ENCODE measurements around the gene ACTA2.

Gene ACTA2

DNA sequence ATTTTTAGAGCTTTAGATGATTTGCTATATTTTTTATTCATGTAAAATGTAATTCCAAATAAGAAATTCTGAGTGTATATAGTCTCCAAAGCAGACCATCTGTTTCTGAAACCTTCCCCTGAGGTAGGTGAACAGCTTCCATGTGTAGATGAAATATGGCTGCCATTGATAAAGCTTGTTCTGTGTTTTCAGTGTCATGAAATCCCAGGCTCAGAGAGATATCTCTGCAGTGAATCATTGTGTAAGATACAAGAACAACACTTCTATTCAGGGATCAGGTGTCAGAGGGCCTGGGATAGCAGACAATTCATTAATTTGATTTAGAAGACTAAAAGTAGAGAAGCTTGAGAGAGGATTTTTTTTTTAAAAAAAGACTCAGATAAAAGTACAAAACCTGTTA lies 29.1 kb downstream of the ACTA2 start:
- DNase-seq (ENCODE audit: low read depth): no peak
- H3K4me3 ChIP-seq (ENCODE audit: low read length): no peak overlapping the region
- TF ChIP-seq, protein P1, sequence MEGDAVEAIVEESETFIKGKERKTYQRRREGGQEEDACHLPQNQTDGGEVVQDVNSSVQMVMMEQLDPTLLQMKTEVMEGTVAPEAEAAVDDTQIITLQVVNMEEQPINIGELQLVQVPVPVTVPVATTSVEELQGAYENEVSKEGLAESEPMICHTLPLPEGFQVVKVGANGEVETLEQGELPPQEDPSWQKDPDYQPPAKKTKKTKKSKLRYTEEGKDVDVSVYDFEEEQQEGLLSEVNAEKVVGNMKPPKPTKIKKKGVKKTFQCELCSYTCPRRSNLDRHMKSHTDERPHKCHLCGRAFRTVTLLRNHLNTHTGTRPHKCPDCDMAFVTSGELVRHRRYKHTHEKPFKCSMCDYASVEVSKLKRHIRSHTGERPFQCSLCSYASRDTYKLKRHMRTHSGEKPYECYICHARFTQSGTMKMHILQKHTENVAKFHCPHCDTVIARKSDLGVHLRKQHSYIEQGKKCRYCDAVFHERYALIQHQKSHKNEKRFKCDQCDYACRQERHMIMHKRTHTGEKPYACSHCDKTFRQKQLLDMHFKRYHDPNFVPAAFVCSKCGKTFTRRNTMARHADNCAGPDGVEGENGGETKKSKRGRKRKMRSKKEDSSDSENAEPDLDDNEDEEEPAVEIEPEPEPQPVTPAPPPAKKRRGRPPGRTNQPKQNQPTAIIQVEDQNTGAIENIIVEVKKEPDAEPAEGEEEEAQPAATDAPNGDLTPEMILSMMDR (conservative IDR thresholded peaks at IDR 0.05; ENCODE audit: low read length): no peak

DNA sequence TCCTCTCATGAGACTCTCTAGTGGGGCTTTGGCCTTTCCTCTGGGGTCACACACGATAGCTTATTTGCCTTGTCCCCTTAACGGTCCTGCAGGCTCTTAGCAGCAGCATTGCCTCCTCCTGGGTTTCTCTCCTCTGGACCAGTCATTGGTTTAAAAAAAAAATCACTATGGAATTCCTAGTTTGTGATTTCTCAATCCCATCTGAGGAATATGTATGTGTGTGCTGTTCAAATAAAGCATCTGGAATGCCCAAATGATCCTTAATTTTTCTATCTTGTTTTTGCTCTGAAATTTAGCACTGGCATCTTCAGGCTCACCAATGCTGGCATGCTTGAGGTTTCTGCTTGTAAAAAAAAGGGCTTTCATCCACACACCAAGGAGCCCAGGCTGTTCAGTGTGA lies 30.5 kb downstream of the ACTA2 start:
- peak; percentile 66 for DNase-seq (ENCODE audit: low read depth)
- TF ChIP-seq, protein P1 (conservative IDR thresholded peaks at IDR 0.05; ENCODE audit: low read length): no peak
- no peak overlapping the region for H3K4me3 ChIP-seq (ENCODE audit: low read length)

DNA sequence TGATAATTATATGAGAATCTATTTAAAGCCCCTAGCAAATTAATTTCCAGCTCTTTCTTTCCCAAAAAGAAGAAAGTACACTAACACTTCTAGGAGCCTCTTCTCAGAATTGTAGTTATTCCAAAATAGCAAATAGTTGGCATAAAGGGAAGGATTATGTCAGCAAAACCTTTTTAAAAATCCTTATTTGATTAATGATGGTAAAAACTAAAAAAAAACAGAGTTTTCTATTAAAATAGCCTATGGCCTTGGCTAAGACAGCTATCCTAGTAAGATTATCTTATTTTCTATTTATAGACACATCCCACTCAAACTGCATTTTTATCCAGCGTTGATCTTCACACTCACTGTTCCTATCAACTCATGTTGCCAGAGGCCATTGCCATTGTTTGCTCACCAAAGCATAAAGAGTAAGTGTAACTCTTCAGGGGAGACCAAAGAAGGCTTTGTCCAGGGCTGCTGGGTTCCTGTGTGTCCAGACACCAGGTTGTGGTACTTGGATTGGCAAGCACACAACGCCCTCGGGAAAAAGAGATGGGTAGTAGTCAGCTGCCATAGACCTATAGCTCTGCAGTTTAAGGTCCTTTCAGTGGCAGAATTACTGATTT lies 31.5 kb downstream of the ACTA2 start:
- TF ChIP-seq, protein P1 (conservative IDR thresholded peaks at IDR 0.05; ENCODE audit: low read length): no peak

DNA sequence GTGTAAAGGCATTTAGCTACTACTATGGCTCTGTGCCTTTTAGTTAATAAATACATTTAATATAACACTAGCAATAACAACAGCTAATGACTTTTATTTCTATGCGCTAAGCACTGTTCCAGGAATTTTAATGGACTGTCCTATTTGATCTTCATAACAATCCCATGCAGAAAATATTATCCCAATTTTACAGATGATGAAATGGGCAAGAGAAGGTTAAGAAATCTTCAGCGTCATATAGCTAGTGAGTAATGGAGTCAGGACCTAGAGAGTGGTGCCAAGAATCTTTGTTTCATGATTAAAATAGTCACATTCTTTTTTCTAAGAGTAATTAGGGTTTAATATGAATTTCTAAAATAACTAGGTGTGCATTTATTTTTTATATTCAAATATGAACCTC lies 32.4 kb downstream of the ACTA2 start:
- peak; percentile 41 for DNase-seq (ENCODE audit: low read depth)
- TF ChIP-seq, protein P1 (conservative IDR thresholded peaks at IDR 0.05; ENCODE audit: low read length): no peak
- H3K4me3 ChIP-seq (ENCODE audit: low read length): no peak overlapping the region

More for the DNA sequence above, 31.5 kb downstream of the ACTA2 start:
- no peak overlapping the region for H3K4me3 ChIP-seq (ENCODE audit: low read length)
- no peak for DNase-seq (ENCODE audit: low read depth)

DNA sequence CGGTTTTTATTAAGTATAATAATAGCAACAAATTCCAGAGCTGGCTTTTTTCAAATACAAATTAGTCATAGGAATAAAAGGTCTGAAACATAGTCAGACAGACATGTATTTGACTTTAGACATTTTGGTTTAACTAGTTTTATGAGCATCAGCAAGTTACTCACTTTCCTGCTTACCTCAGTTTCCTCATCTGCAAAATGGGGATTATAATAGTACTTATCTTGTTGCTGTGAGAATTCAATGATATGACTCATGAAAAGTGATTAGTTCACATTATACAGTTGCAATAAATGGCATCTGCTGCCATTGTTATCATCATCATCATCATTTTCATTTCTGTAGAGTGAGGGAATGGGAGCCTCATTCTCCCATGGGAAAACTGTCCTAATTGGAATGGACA lies 33.5 kb downstream of the ACTA2 start:
- TF ChIP-seq, protein P1 (conservative IDR thresholded peaks at IDR 0.05; ENCODE audit: low read length): no peak
- DNase-seq (ENCODE audit: low read depth): no peak
- no peak overlapping the region for H3K4me3 ChIP-seq (ENCODE audit: low read length)

DNA sequence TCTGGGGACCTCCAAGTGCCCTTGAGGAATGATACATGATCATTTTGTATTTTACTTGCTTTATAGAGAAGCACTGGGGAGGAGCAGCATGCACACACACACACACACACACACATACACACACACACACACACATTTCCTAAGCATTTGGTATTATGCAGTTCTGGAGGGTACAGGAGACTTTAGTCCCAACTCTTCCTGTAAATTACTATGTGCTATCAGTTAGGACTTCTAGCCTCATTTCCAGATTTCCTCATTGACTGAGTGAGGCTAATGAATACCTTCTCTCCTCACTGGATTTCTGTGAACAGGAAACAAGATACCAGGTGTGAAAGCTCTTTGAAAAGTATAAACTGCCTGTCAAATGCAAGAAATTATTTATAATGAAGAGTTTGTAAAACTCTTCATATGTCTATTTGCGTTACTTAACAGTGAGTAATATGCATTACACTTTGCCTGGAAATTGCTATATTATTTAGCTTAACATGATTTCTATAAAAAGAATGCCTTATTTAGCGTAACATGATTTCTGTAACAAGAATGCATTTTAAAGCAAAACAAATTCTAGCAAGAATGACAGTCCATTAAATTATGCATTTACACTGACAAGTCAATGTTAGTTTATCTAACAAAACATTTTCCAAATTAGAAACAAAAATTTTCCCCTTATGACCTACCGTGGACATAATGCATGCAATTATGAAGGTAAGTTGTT lies 34.2 kb downstream of the ACTA2 start:
- TF ChIP-seq, protein P1 (conservative IDR thresholded peaks at IDR 0.05; ENCODE audit: low read length): no peak
- DNase-seq (ENCODE audit: low read depth): no peak
- no peak overlapping the region for H3K4me3 ChIP-seq (ENCODE audit: low read length)

DNA sequence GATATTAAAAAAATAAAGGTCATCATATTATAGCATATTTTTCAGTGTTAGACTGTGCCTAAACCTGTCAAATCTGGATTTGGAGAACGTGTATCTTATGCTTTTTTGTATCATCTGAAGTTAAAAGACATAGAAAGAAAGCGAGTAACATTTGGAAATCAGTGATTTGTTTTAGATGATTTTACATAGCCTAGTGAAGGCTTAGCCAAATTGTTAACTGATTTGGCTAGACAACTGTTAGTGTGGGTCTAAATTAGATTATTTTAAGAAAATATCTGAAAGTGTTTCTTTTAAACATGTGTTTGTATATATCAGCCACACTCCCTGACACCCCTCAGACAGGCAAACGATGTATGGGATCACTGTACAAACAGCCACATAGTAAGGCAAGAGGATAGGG lies 35.6 kb downstream of the ACTA2 start:
- no peak for DNase-seq (ENCODE audit: low read depth)
- TF ChIP-seq, protein P1 (conservative IDR thresholded peaks at IDR 0.05; ENCODE audit: low read length): no peak
- no peak overlapping the region for H3K4me3 ChIP-seq (ENCODE audit: low read length)
